Epithelial cell of esophagus (primary cell): ENCODE measurements around the gene SMIM43.

Source experiments
- DNase-seq: peaks from one replicate; pipeline ENCODE4 v3.0.0; 2010; ENCODE audit warnings: low read depth
- H3K4me3 ChIP-seq: 2 replicates; pipeline ENCODE4 v1.5.1; 2011; ENCODE audit warnings: mild to moderate bottlenecking, low read length, control low read depth
- TF ChIP-seq, protein P1 (sequence below): IDR thresholded peaks from 2 replicates; pipeline ENCODE4 v1.5.1; 2011; ENCODE audit warnings: low read depth, mild to moderate bottlenecking, low read length, control low read depth, inconsistent platforms; ENCODE audit not compliant: insufficient read depth; ENCODE audit errors: missing control alignments

Gene SMIM43

DNA sequence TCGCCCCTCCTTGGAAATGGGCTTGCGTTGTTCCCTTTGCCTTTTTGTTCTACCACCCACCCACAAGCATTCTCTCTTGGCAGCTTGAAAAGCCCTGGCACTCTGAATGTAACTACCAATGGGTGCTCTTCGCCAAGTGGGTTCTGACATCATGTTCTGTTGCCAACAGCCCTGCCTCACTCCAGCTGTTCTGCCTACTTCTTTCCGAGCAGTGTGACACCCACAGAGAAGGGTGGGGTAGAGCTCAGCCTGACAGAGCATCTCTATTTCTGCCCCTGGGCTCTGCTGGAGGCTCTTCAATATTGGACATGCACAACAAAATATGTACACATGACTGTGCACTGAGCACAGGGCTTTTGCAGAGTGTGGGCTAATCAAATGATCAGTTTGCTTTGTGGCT is 20.5 kb upstream of the SMIM43 start:
- no peak for DNase-seq
- no peak overlapping the region for H3K4me3 ChIP-seq
- TF ChIP-seq, protein P1, sequence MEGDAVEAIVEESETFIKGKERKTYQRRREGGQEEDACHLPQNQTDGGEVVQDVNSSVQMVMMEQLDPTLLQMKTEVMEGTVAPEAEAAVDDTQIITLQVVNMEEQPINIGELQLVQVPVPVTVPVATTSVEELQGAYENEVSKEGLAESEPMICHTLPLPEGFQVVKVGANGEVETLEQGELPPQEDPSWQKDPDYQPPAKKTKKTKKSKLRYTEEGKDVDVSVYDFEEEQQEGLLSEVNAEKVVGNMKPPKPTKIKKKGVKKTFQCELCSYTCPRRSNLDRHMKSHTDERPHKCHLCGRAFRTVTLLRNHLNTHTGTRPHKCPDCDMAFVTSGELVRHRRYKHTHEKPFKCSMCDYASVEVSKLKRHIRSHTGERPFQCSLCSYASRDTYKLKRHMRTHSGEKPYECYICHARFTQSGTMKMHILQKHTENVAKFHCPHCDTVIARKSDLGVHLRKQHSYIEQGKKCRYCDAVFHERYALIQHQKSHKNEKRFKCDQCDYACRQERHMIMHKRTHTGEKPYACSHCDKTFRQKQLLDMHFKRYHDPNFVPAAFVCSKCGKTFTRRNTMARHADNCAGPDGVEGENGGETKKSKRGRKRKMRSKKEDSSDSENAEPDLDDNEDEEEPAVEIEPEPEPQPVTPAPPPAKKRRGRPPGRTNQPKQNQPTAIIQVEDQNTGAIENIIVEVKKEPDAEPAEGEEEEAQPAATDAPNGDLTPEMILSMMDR: no peak

DNA sequence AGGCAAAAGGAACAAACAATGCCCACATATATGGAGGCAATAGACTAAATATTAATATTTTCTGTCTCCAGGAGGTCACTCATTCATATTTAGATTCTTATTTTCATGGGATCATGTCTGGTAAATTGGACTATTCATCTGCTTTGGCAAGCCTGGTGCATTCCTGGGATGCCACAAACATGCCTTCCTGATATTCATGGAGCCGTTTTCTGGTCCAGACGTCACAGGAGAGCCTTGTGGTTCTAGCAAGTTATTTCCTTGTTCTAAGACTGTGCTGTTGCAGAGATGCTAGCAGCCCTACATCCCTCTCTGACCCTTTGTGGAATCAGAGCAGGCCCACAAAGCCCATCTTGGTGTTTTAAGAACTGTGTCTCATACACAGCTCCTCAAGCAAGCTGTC is 20.0 kb upstream of the SMIM43 start:
- TF ChIP-seq, protein P1: no peak
- no peak overlapping the region for H3K4me3 ChIP-seq
- DNase-seq: peak; percentile 87

DNA sequence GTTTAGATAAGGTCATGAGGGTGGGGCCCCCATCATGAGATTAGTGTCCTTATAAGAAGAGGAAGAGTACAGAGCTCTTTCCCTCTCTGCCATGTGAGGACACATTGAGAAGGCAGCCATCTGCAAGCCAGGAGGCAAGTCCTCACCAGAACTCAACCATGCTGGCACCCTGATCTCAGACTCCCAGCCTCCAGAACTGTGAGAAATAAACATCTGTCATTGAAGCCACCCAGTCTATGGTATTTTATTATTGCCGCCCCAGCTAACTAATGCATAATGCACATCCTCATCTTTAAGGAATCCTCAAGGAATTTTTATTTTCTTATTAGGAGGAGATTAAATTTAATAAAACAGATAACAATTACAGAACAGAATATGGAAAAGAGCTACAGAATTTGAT is 19.4 kb upstream of the SMIM43 start:
- TF ChIP-seq, protein P1: no peak
- DNase-seq: no peak
- H3K4me3 ChIP-seq: no peak overlapping the region

DNA sequence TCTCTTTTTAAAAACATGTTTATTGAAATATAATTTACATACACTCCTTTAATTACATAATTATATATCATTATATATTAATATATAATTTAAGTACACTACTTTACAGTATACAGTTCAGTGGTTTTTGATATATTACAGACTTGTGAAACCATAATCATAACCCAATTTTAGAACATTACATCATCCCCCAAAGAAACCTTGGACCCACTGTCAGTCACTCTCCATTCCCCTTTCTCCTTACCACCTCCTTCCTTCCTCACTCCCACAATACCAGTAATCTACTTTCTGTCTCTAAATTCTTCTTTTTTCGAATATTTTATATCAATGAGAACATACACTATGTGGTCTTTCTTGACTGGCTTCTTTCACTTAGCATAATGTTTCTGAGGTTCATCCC is 18.2 kb upstream of the SMIM43 start:
- TF ChIP-seq, protein P1: no peak
- no peak for DNase-seq
- no peak overlapping the region for H3K4me3 ChIP-seq

DNA sequence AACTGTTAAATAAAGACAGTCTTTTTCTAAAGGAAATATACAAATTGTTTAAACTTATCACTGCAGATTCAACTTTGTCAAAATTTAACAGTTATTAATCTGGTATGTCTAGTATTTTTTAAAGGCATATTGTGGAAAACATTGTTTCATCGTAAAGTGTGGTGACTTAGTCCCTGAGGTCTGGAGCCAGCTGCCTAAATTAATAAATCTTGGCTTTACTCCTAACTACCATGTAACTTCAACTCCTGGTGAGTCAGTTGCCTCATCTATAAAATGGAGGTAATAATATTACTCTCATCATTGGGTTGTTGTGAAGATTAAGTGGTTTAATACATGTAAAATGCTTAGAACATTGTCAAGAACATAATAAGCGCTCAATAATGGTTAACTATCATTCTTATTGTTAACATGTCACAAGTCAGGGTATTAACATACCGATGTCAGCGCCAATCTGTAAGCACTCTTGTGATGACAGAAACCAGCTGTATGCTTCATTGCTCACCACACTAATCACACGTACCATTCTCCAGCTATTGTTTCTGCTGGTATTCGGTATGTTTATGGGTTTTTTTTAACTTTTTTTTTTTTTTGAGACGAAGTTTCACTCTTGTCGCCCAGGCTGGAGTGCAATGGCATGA is 14.1 kb upstream of the SMIM43 start:
- no peak for DNase-seq
- no peak overlapping the region for H3K4me3 ChIP-seq
- TF ChIP-seq, protein P1: no peak

DNA sequence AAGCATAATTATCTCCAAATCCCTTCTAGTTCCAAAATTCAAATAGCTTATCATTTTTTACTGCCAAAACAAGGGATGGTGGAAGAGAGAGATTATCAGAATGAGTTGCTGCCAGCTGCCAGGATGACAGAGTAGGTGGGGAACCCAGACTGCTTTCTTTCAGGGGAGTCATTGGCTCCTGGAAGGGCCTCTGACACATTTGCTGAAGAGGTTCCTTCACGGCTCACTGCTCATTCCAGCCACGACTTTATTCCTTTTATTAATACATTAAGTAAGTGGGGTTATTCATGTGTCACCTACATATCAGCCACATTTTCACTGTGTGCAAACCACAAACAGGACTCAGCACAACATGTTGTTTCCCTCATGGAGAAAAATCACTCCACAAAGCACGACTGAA is 12.7 kb upstream of the SMIM43 start:
- no peak overlapping the region for H3K4me3 ChIP-seq
- DNase-seq: no peak
- TF ChIP-seq, protein P1: no peak
